ENCODE data around the gene EMCN.

GRCh38 chr4:100361336-100361735 is 156.5 kb downstream of the EMCN start:
- TF ChIP-seq CTCF (IDR thresholded peaks at IDR 0.05) (no peak), POLR2A (IDR thresholded peaks at IDR 0.05) (no peak)

Measured in body of pancreas (tissue), 4 donors.